Hematopoietic multipotent progenitor cell treated with erythropoietin and hydrocortisone succinate and interleukin-3 and kit ligand, for 17 days (in vitro differentiated cells): ENCODE results near the gene PEPD.
"Not testable (repeated sequence)": the region's sequence is repeated elsewhere in the genome, so short reads cannot be mapped to it uniquely, and the experiment has no call there.

ENCODE experiments used
- DNase-seq: peaks from one replicate; pipeline ENCODE4 v3.0.0-alpha.2; 2015; ENCODE audit warnings: low spot score

PEPD gene

GRCh38 chr19:33497778-33498175 lies 23.8 kb downstream of the PEPD start:
- DNase-seq, result no peak

DNA sequence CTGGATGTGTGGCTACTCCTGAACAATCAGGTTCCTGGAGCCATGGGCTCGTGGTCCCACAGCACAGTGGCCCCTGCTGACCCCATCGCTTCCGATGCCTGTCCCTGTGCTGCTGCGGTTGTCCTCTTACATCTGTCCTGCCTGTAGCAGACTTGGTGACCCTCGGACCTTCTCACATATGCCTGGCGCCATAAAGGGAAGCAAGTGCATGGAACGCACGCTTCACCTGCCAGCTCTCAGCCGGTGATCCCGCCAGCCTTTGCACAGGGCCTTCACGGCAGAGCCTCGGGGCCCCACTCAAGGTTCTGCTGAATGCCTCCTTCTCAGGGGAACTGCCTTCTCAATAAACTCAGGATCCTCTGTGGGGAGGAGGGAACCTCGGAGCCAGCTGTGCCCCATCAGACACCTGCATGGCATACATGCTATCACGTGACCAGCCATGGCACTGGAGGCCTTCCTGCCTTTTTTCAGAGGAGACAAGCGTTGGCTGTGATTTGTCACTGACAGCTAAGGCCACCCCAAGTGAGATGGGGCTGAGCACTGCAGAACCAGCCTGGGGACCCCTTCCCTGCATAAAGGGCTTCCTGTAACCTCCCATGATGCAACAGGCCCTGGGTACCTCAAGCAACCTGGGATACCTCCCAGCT lies 24.3 kb downstream of the PEPD start:
- no peak for DNase-seq

DNA sequence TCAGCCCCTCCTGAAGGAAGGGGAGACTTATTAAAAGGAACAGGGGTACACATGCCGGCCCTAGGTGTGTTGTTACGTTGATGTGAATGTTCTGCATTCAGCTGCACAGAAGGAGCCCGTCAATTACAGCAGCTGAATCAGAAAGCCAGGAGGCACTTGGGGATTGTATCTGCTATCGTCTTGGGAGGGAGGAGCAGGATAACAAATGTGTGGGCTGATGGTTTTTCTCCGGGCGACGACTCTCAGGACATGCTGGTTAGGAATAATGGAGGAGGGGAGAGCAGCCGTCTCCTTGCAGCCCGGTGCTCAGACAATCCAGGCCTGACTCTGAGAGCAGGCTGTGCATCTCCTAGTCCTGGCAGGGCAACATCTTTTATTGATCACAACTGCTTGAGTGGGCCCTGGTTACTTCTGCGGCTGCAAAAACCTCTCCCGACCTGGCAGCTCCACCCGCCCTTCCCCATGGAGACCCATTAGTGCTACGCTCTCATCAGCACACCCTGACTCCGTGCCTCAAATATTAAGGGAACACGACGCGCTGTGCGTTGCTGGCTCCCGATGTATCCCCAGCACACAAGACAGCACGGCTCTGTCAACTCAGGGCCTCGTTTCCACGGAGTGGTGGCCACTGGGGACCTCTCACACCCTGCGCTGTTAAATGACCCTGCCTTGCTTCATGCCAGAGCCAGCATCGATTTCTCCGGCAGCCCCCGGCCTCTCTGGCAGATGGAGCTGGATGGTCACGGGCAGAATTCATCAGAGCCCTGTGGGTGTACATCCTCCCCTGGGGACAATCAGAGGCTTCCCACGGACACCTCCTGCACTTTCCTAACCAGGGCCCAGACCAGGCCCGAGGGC lies 25.3 kb downstream of the PEPD start:
- DNase-seq, result no peak

DNA sequence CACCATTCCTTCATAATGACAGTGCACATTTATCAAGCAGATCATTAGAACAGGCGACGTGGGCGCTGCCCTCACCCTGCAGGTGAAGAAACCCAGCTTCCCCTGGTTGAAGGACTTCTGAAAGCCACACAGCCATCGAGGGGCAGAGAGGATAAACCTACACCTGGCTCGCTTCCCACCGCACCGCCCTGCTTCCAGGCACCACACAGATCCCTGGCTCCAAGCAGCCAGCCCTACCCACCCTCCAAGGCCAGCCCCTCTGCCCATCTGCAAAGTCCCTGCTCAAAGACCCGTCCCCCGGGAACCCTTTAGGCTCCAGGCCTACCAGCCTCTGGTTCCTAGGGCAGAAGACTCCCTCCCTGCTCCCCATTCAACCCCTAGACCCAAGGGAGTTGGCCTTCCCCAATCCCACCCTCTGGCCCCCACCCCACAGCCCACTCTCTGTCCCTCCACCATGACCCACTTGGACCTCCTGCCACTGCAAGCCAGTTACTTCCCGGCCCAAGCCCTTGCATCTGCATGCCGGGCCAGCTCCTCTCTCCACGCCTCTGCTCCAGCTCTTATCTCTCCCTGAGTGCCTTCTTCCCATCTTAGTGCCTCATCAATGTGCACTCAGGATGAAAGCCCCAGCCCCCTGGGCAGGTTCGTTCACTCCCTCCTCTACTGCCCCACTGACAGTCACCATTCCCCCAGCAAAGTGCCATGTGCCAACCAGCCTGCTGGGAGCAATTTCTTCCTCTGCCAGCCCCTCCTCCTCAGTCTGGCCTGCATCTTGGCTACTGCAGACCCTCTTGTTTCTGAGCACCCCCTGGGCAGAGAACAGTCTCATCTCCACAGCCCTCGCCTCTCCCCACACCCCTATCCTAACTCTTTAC lies 28.0 kb downstream of the PEPD start:
- no peak for DNase-seq

DNA sequence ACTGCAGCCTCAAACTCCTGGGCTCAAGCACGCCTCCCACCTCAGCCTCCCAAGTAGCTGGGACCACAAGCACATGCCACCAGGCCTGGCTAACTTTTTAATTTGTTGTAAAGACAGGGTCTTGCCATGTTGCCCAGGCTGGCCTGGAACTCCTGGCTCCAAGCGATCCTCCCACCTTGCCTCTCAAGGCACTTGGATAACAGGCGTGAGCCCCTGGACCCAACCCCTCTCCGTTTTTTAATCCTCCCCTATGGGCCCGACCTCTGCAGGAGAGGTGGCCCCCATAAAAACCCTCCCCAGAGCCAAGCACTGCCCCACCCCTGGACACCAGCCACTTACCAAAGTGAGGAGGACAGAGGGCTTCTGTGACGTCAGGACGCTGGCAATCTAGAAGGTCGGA lies 28.6 kb downstream of the PEPD start:
- DNase-seq, result no peak

DNA sequence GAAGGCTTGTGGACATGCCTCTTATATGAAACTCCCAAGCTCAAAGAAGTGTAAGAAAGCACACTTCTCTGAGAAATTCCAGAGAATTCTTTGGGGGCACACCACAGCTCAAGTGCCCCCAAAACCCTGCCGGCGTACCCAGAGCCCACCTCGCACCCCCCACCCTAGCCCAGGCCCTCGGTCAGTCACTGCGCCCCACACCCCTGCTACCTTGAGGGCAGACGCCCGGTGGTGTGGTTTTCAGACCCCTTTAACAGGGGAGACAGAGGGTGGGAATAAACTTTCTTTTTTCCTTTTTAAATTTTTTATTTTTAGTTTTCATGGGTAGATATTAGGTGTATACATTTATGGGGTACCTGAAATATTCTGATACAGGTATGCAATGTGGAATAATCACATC lies 29.5 kb downstream of the PEPD start:
- no peak for DNase-seq

- not testable (repeated sequence) for DNase-seq
These were observed 31.0 kb downstream of the PEPD start for GRCh38 chr19:33490596-33490995.

- no peak for DNase-seq
These were observed 31.5 kb downstream of the PEPD start for GRCh38 chr19:33490041-33490451.

DNA sequence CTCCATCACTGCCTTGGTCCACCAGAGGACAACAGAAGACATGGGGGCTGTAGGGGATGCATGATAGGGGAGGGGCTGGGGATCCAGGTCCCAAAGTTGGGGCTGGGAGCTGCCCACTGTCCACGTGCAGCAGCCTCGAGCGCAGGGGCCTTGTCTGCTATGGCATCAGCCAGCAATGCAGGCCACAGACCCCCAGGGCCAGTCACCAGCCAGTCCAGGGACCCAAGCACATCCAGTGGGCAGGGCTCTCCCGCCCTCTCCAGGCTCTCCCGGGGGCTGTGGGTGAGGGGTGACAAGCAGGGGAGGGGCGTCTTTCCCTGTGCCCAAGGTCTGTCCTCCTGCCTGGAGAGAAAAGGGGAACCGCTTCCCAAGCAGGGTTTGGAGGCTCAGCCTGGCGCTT lies 32.8 kb downstream of the PEPD start:
- no peak for DNase-seq

DNA sequence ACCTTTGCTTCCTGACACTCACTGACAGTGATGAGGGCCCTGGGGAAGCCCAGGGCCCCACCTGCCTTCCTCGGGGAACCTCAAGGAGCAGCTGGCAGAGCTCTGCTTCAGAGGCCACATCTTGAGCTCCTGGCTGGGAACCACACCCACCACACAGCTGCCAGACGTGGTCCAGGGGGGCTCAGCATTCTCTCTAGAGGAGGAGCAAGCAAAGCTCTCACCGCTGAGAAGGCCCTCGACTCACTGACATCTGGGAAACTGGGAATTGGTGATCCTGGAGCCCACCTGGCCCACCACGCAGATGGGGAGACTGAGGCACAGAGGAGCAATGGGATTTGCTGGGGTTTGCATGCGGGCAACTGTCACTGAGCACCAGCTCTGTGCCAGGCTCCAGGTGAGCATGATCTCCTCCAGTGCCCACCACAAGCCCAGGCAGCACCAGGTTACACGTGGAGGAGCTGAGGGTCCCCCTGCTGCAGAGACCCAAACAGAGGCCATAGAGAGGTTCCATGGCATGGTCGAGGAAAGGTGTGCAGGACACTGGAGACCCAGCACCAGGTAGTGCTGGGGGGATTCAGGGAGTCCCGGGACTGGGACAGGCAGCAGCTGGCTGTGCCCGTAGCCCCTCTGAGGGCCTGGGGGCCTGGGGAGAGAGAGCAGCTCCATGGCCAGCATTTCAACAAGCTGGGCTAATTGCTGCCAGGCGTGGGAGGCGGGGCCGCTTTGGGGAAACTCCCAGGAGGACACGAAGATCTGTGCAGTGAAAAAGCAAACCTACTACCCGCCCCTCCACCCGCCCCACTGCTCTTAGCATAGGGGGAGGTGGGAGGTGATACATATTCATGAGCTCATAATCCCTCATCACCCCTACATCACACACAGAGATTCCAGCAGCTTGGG lies 33.4 kb downstream of the PEPD start:
- DNase-seq, result no peak

- DNase-seq, result no peak
These were observed 34.4 kb downstream of the PEPD start for GRCh38 chr19:33486936-33487811.

DNA sequence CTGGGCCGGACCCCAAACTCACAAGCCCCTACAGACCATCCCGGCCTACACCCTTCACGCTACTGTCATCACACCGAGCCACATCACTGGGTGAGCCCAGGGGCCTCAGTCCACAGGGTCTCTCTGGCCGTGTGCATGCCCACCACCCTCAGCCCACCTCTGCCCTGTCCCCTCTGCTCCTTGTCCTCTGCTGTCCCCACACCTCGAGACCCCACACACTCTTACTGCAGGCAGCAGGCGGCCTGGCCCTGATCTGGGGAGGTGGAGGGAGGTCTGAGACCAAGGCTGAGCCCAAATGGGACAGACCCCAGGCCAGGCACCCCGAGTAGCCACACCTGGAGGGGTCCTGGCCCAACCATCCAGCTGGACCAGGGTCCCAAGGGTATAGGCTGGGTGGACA lies 35.2 kb downstream of the PEPD start:
- DNase-seq, result no peak

- DNase-seq, result no peak
These were observed 37.3 kb downstream of the PEPD start for GRCh38 chr19:33484226-33484774.

DNA sequence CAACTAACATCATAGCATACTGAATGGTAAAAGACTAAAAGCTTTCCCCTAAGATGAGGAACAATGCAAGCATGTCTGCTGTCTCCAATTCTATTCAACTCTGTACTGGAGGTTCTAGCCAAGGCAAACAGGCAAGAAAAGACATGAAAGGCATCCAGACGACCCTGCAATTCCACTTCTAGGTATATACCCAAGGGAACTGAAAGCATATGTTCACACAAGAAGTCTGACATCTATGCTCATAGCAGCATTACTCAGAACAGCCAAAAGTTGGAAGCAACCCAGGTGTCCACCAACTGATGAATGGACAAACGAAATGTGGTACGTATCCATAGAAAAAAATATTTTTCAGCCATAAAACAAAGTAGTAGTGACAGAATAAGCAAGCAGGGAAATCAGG lies 39.1 kb downstream of the PEPD start:
- no peak for DNase-seq

DNA sequence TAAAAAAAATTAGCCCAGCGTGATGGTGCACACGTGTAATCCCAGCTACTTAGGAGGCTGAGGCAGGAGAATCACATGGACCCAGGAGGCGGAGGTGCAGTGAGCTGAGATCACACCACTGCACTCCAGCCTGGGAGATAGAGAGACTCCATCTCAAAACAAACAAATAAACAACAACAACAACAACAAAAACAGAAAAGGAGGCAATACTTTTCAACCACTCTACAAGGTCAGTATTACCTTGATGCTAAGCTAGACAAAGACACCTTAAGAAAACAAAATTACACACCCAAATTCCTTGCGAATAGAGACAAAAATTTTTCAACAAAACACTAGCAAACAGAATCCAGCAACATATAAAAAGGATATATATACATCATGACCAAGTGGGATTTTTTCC lies 39.7 kb downstream of the PEPD start:
- DNase-seq, result no peak

GRCh38 chr19:33479570-33479969 lies 42.0 kb downstream of the PEPD start:
- DNase-seq, result not testable (repeated sequence)

DNA sequence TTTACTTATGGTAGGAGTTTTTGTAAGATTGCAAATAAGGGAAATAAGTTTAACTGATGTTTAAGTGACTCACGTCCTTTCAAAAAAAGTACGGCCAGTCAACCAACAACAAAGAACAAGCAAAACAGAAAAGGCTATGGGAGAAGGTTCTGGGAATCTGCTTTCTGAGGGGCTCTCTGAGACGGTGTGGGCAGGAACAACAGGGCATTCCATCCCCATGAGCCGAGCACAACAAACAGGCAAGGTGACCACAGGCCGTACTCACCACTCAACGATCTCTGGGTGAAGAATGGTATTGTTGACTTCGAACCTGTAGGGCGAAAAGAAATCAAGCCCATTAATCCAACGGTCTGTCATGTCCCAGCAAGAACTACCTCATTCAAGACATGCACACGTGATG lies 43.8 kb downstream of the PEPD start:
- DNase-seq, result no peak

DNA sequence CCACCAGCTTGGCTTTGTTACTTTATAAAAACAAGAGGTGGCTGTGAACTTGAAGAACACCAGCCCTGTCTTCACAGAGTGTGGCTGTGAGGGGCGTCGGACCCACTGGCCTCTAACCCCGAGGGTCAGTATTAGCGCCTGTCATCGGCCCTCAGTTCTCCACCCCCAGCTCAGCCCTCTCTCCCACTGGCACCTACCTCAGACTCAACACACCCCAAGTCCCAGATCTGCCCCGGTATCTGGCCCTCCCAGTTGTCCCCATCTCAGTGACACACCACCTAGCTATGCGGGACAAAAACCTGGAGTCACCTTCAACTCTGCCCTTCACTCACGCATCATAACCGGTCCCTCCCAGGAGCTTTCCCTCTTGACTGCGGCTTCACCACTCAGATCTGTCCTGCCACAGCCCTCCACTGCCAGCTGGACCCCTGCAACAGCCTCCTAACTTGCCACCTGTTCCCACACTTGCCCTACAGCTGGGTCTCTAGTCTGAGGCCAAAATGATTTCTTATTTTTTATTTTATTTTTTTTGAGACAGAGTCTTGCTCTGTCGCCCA lies 45.4 kb downstream of the PEPD start:
- no peak for DNase-seq

DNA sequence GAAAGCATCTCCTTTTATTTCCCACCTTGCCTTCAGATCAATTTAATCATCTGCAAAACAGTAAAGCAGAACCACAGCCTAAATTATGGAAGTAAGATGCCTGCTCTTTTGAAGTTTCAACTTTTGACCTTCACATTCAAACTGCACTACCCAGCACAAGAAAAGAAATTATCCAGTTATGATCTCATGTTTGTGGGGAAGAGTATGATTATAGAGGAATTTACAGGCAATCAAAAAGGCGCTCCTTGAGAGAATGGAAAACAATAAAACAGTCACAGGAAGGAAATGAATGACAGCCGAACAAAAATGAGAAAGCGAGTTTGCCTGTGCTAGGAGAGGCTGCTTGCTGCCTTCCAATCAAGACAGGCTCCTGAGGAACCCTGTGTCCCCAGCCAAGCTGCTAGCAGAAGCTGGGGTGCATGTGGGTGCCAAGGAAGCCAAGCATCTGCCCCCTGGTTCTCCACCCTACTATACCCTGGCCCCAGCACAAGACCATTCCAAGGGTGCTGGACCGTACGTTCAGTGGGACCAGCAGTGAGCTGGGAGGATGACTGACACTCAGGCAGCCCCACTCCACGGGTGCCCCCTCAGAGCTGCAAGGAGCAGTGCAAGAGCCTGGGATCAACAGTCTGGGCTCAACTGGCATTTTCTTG lies 47.8 kb downstream of the PEPD start:
- no peak for DNase-seq
